Left ventricle myocardium inferior (tissue), 1 donor: Measurements from ENCODE around the gene LHFPL2. TPM values are rescaled to one million over a fixed set of nuclear protein-coding genes. Genes with fewer than 3 reads are reported as not detected.

Source experiments
- DNase-seq: peaks from one replicate; pipeline ENCODE4 v3.0.0-alpha.2; 2020
- H3K27ac ChIP-seq: fragments of 200-600 bp; replicated peaks from 2 replicates; pipeline ENCODE4 v1.8.0; 2021
- H3K27me3 ChIP-seq: fragments of 200-600 bp; 2 replicates; pipeline ENCODE4 v1.8.0; 2021; ENCODE audit warnings: low read depth
- H3K36me3 ChIP-seq: fragments of 200-600 bp; 2 replicates; pipeline ENCODE4 v1.8.0; 2021
- H3K4me1 ChIP-seq: fragments of 200-600 bp; 2 replicates; pipeline ENCODE4 v1.8.0; 2021
- H3K4me3 ChIP-seq: fragments of 200-600 bp; 2 replicates; pipeline ENCODE4 v1.8.0; 2021; ENCODE audit warnings: mild to moderate bottlenecking, moderate library complexity
- H3K9me3 ChIP-seq: fragments of 200-600 bp; replicated peaks from 2 replicates; pipeline ENCODE4 v1.8.0; 2021
- intact Hi-C: fragments of 100-400 bp; cut with micrococcal nuclease; formaldehyde crosslinking; loops from one replicate; pipeline ENCODE4 v1.11.0; 2022
- total RNA-seq: library from RNA; stranded (reverse); fragmentation: NEBNext Ultra II Directional; extraction: Animal tissue kit (Norgen Biotek cat#: 25700); gene quantifications from one replicate; pipeline ENCODE4 v1.2.1, GENCODE V29; 2021
- TF ChIP-seq, protein P1 (sequence below): fragments of 200-600 bp; IDR thresholded peaks from 2 replicates; pipeline ENCODE4 v1.8.0; 2021; ENCODE audit warnings: antibody characterized with exemption, mild to moderate bottlenecking, borderline replicate concordance
- donor health status: DM: no; HTN: yes; CAD: no; lungs with severe emphysema.

LHFPL2 gene
- total RNA-seq, 1 donor from 2014 or later, result 5.0 TPM

DNA sequence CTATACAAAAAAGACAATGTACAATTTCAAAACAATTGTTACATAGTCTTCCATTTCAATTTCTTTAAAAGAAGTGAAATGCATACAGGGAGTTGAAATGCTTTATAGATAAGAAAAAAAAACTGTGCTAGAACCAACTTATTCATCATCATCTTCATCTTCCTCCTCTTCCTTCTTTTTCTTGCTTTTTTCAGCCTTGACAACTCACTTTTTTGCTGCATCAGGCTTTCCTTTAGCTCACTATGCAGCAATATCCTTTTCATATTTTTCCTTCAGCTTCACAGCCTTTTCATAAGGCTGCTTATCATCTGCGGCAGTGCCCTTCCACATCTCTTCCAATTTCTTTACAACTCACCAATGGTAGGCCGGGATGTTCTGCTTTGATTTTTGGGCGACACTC lies 4.4 kb downstream of the LHFPL2 start:
- no peak overlapping the region for H3K27ac ChIP-seq
- no peaks in the 10 kb centered on the region for H3K27me3 ChIP-seq
- no peak overlapping the region for H3K4me3 ChIP-seq
- TF ChIP-seq, protein P1, sequence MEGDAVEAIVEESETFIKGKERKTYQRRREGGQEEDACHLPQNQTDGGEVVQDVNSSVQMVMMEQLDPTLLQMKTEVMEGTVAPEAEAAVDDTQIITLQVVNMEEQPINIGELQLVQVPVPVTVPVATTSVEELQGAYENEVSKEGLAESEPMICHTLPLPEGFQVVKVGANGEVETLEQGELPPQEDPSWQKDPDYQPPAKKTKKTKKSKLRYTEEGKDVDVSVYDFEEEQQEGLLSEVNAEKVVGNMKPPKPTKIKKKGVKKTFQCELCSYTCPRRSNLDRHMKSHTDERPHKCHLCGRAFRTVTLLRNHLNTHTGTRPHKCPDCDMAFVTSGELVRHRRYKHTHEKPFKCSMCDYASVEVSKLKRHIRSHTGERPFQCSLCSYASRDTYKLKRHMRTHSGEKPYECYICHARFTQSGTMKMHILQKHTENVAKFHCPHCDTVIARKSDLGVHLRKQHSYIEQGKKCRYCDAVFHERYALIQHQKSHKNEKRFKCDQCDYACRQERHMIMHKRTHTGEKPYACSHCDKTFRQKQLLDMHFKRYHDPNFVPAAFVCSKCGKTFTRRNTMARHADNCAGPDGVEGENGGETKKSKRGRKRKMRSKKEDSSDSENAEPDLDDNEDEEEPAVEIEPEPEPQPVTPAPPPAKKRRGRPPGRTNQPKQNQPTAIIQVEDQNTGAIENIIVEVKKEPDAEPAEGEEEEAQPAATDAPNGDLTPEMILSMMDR, result no peak
- DNase-seq, result no peak
- intact Hi-C loops, result loop anchor here (10.0 kb wide), 1 partner anchor 99 kb away; no protein-coding TSS in a partner anchor
- H3K36me3 ChIP-seq, result no peaks in the 10 kb centered on the region
- H3K9me3 ChIP-seq, result no peaks in the 10 kb centered on the region
- peaks cover 51% of the 10 kb centered on the region for H3K4me1 ChIP-seq

DNA sequence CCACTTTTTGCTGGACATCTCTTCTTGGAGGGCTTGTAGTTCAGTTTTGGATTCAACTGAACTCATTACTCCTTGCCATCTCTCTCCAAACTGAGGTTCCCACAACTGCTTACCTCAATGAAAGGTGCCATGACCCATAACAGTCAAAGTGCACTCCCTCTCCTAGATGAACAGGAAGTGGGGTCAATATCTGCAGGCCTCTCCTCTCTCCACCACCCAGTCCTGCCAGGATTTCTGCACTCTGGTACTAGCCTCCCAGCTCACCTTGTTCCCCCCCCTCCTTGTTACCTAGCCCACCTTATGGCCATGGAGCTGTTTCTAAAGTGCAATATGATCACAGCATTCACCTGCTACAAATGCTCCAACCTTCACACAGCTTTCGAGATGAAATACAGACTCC lies 5.9 kb downstream of the LHFPL2 start:
- no peak overlapping the region for H3K4me3 ChIP-seq
- H3K9me3 ChIP-seq, result no peaks in the 10 kb centered on the region
- intact Hi-C loops, result loop anchor here (10.0 kb wide), 1 partner anchor 98 kb away; no protein-coding TSS in a partner anchor
- no peaks in the 10 kb centered on the region for H3K36me3 ChIP-seq
- no peak for DNase-seq
- peaks cover 54% of the 10 kb centered on the region for H3K4me1 ChIP-seq
- no peaks in the 10 kb centered on the region for H3K27me3 ChIP-seq
- TF ChIP-seq, protein P1, result no peak
- H3K27ac ChIP-seq, result no peak overlapping the region

DNA sequence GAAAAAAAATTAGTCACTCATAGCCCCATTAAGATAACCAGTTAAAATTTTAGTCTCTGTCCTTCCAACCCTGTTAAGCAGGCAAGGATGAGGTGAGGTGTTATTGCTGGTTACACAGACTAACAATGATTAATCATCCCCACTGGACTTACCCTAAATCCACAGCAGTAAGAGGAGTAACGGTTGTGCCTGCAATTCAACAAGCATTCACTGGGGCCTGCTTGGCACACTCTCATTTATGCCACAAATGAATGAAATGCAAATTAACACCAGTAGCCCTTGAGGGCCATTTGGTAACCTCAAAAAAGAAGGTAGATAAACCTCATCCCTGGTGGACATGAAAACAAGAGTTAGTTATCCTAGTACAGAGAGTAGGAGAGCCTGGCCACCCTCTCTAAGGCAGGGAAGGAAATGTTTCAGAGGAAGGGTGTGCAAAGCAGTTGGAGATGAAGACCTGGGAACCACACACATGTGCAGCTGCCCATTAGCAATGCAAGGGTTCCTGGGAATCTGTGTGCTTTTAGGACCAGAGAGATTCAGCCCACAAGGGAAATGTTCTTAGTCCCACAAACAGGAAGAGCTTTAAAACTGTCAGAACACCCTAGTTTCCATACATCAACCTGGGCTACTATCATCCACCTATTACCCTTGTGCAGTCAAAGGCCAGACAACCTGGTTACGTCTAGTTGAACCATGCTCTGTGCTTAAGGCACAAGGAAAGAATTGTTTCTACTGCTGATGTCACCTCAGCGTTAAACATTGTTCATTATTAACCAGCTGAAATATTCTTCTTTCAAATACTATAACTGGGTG lies 7.7 kb downstream of the LHFPL2 start:
- Histone ChIP-seq H3K4me3 (no peak overlapping the region), H3K4me1 (peaks cover 54% of the 10 kb centered on the region), H3K27ac (no peak overlapping the region), H3K27me3 (no peaks in the 10 kb centered on the region), H3K36me3 (no peaks in the 10 kb centered on the region), H3K9me3 (no peaks in the 10 kb centered on the region)
- intact Hi-C loops, result loop anchor here (10.0 kb wide), 1 partner anchor 96 kb away; no protein-coding TSS in a partner anchor
- DNase-seq, result no peak
- TF ChIP-seq, protein P1, result no peak

DNA sequence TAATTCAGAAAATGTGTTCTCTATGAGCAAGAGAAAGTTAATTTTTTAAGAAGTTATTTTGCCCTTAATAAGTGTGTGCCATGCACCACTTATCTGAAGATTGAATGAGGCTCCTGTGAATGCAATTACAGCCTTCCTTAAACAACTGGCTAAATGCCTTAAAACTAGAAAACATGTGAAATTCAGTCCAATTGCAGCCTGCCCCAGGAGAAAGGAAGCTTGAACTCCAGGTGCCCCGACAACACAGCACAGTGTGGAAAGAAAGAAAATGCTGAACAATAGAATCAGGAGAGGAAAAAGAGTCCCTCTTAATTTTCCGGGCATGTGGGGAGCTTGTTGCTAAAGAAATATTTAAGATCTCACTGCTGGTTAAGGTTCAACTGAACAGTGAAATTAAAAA lies 8.8 kb downstream of the LHFPL2 start:
- intact Hi-C loops, result loop anchor here (10.0 kb wide), 1 partner anchor 95 kb away; no protein-coding TSS in a partner anchor
- Histone ChIP-seq H3K9me3 (no peaks in the 10 kb centered on the region), H3K36me3 (no peaks in the 10 kb centered on the region), H3K4me3 (no peak overlapping the region), H3K27me3 (no peaks in the 10 kb centered on the region), H3K27ac (no peak overlapping the region), H3K4me1 (peaks cover 61% of the 10 kb centered on the region)
- TF ChIP-seq, protein P1, result no peak
- DNase-seq, result no peak

DNA sequence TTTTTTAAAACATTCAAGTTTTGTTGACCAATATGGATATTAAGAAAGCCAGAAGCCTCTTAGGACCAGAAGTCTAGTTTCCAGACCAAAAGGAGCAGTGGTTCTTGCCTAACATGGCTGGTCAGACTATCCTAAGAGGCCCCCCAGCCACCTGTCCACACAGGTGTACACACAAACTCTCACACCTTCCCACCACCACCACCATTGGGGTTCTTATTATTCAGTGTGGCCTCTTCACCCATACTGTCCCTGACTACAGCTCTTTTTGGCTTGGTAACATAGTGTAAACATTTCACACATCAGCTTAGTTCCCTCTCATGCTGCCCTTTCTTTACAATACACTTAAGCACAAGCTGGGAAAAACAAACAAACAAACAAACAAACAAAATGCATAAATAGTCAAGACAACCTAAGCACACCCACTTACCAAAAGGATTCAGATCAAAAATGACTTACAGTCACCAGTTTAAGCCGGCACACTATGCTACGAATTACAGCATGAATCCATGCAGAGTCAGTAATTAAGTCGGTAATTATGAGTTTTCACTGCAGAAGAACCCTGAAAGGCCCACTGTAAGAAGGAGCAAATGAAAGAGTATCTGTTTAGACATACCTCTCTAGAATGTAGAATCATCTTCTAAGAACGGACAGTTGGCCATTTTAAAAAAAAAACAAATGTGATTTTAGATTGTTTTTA lies 9.5 kb downstream of the LHFPL2 start:
- no peak for DNase-seq
- Histone ChIP-seq H3K4me3 (no peak overlapping the region), H3K4me1 (peaks cover 67% of the 10 kb centered on the region), H3K36me3 (no peaks in the 10 kb centered on the region), H3K9me3 (no peaks in the 10 kb centered on the region), H3K27ac (peak overlapping the region; percentile 66), H3K27me3 (no peaks in the 10 kb centered on the region)
- intact Hi-C loops, result no loop called here
- TF ChIP-seq, protein P1, result no peak
